GM12874 (cell line): ENCODE results near the gene TRMT44.

Experiments used
- CTCF ChIP-seq: IDR thresholded peaks from 2 replicates; pipeline ENCODE4 v1.5.1; 2011; ENCODE audit warnings: low read depth, mild to moderate bottlenecking, control low read depth, low read length, moderate library complexity; ENCODE audit not compliant: insufficient read depth

TRMT44 gene

GRCh38 chr4:8504279-8505007 is 63.9 kb downstream of the TRMT44 start:
- TF ChIP-seq CTCF, result no peak

- TF ChIP-seq CTCF, result no peak
These were observed 64.7 kb downstream of the TRMT44 start for GRCh38 chr4:8505229-8505628.

GRCh38 chr4:8506006-8506372 is 65.4 kb downstream of the TRMT44 start:
- no peak for TF ChIP-seq CTCF

- TF ChIP-seq CTCF, result no peak
These were observed 66.0 kb downstream of the TRMT44 start for GRCh38 chr4:8506373-8507195.

- TF ChIP-seq CTCF, result no peak
These were observed 66.6 kb downstream of the TRMT44 start for GRCh38 chr4:8507196-8507570.

- no peak for TF ChIP-seq CTCF
These were observed 67.0 kb downstream of the TRMT44 start for GRCh38 chr4:8507624-8508023.

- TF ChIP-seq CTCF, result no peak
These were observed 67.7 kb downstream of the TRMT44 start for GRCh38 chr4:8508266-8508665.
